Measurements from ENCODE around the gene OASL. TPM values are rescaled to one million over a fixed set of nuclear protein-coding genes. Genes with fewer than 3 reads are reported as not detected.

Gene OASL
- total RNA-seq, 1 experiment from 2014 or later = 30.3 TPM

DNA sequence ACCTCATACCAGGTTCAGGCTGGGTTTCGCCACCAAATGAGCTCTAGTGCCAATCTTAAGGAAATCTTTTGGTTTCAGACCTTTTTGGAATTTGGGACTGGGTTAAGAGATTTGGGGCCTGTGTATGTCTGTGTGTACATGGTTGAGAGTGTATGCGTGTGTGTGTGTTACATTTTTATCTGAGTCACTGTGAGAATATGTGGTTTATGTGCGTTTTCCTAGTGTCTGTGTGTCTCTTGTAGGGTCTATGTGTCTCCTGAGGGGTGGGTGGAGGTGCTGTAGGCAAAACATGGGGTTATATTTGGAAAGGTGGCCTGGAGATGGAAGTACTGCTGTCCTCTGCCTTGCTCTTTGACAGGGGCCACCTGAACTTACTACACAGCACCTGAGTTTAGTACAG is 40.6 kb downstream of the OASL start:
- DNase-seq (ENCODE audit: low read depth) = no peak
- in situ Hi-C loops (cut with HindIII; ENCODE audit: low pct_unique_long_range_greater_than_20kb, low sequenced_read_pairs) = no loop called here

DNA sequence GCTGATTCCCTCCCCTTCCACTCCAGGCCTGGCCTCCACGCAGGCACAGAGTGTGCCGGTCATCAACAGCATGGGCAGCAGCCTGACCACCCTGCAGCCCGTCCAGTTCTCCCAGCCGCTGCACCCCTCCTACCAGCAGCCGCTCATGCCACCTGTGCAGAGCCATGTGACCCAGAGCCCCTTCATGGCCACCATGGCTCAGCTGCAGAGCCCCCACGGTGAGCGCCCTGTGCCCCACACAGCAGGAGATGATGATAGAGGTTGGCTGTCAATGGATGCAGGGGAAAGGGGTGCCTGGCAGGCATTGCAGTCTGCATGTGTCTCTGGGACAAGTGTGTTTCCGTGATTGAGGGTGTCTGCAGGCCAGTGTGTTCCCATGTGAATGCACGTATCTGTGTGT is 41.6 kb downstream of the OASL start:
- in situ Hi-C loops (cut with HindIII; ENCODE audit: low pct_unique_long_range_greater_than_20kb, low sequenced_read_pairs) = no loop called here
- no peak for DNase-seq (ENCODE audit: low read depth)

DNA sequence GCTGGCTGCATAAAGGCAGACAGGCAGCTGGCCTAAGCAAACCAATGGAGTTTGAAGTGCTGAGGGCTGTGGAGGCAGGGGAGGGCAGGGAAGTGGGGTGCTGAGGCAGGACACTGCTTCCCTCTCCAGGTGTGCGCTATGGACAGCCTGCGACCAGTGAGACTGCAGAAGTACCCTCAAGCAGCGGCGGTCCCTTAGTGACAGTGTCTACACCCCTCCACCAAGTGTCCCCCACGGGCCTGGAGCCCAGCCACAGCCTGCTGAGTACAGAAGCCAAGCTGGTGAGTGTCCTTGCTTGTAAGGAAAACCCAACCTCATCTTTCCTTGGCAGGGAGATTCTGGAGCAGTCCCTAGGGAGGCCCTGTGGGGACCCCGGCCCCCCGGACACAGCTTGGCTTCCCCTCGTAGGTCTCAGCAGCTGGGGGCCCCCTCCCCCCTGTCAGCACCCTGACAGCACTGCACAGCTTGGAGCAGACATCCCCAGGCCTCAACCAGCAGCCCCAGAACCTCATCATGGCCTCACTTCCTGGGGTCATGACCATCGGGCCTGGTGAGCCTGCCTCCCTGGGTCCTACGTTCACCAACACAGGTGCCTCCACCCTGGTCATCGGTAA is 42.8 kb downstream of the OASL start:
- in situ Hi-C loops (cut with HindIII; ENCODE audit: low pct_unique_long_range_greater_than_20kb, low sequenced_read_pairs) = no loop called here
- no peak for DNase-seq (ENCODE audit: low read depth)

DNA sequence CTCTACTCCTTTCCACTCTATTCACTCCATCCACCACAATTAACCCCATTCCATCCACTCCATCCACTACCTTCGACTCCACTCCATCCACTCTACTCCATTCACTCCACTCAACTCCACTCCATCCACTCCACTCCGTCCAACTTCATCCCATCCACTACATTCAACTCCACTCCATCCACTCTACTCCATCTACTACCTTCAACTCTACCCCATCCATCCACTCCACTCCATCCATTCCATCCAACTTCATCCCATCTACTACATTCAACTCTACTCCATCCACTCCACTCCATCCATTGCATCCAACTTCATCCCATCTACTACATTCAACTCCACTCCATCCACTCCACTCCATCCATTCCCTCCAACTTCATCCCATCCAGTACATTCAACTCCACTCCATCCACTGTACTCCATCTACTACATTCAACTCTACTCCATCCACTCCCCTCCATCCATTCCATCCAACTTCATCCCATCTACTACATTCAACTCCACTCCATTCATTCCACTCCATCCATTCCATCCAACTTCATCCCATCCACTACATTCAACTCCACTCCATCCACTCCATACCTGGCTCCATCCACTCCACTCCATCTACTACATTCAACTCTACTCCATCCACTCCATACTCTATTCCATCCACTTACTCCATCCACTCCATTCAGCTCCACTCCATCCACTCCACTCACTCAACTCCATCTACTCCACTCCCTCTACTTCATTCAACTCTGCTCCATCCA is 44.3 kb downstream of the OASL start:
- DNase-seq (ENCODE audit: low read depth) = no peak
- in situ Hi-C loops (cut with HindIII; ENCODE audit: low pct_unique_long_range_greater_than_20kb, low sequenced_read_pairs) = no loop called here

DNA sequence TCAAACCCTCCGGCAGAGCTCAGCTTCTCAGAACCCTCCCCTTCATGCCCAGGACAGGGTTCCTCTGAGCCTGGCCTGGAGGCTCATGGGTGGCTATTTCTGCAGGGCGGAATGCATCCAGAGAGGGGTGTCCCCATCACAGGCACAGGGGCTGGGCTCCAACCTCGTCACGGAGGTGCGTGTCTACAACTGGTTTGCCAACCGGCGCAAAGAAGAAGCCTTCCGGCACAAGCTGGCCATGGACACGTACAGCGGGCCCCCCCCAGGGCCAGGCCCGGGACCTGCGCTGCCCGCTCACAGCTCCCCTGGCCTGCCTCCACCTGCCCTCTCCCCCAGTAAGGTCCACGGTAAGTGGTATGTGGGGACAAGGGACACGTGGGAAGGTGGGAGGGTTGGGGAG is 45.0 kb downstream of the OASL start:
- no peak for DNase-seq (ENCODE audit: low read depth)
- in situ Hi-C loops (cut with HindIII; ENCODE audit: low pct_unique_long_range_greater_than_20kb, low sequenced_read_pairs) = no loop called here

DNA sequence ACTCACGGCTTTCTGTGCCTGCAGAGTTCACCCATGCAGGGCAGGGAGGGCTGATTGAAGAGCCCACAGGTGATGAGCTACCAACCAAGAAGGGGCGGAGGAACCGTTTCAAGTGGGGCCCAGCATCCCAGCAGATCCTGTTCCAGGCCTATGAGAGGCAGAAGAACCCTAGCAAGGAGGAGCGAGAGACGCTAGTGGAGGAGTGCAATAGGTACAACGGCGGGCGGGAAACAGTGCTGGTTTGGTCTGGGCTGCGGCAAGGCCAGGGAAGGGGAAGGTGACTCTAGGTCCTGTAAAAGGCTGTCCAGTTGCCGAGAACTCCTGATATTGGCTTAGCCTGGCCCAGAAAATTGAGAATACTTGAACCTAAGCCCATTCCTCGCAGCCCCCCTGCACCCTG is 45.5 kb downstream of the OASL start:
- no peak for DNase-seq (ENCODE audit: low read depth)
- in situ Hi-C loops (cut with HindIII; ENCODE audit: low pct_unique_long_range_greater_than_20kb, low sequenced_read_pairs) = no loop called here

DNA sequence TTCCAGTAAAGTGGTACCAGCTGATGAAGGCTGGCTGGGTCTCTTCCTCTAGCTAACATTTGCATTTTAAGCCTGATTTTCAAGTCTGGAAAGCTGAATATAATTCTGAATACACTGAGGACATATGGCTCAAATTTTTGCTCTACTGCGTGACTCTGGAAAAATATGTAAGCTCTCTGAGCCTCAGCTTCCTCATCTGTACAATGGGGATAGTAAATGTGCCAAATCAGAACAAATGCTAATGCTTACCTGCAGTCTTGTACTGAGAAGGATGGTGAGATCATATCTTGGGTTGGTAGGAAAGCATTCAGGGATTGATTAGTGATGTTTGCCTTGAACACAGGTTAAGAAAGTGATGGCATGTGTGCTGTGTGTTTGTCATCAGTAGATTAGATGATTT is 46.1 kb downstream of the OASL start:
- in situ Hi-C loops (cut with HindIII; ENCODE audit: low pct_unique_long_range_greater_than_20kb, low sequenced_read_pairs) = no loop called here
- no peak for DNase-seq (ENCODE audit: low read depth)

DNA sequence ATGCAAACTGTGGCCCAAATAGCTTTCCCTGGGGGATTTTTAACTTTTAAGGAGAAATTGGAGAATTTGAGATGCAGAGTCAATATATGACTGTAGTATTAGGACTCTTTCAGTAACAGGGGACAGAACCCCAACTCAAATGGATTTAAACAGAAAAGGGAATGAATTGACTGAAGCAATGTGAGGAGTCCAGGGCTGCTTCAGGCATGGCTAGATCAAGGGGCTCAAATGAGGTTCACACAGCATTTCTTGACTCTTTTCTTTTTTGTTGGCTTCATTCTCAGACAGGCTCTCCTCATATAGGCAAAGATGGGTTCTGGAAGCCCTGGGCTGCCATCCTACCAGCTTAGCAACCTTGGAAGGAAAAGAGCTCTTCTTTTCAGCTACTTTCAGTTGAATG is 47.1 kb downstream of the OASL start:
- in situ Hi-C loops (cut with HindIII; ENCODE audit: low pct_unique_long_range_greater_than_20kb, low sequenced_read_pairs) = no loop called here
- no peak for DNase-seq (ENCODE audit: low read depth)

DNA sequence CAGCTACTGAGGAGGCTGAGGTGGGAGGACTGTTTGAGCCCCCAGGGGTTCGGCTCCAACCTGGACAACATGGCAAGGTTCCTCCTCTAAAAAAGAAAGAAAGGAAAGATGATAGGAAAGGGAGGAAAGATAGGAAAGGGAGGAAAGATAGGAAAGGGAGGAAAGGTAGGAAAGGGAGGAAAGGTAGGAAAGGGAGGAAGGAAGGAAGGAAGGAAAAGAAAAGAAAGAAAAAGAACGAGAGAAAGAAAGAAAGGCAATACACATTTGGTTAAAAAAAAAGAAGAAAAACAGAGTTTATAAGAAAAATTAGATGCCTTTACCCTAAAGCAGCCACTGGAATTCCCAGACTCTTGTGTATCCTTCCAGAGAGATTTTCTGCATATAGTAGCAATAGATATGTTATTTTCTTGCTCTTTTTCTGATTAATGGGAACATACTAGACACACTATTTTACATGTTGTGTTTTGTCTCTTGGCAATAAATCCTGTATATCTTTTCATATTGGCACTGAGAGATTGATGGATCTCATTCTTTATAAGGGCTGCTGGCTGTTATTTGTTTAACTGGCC is 48.5 kb downstream of the OASL start:
- in situ Hi-C loops (cut with HindIII; ENCODE audit: low pct_unique_long_range_greater_than_20kb, low sequenced_read_pairs) = no loop called here
- DNase-seq (ENCODE audit: low read depth) = no peak

DNA sequence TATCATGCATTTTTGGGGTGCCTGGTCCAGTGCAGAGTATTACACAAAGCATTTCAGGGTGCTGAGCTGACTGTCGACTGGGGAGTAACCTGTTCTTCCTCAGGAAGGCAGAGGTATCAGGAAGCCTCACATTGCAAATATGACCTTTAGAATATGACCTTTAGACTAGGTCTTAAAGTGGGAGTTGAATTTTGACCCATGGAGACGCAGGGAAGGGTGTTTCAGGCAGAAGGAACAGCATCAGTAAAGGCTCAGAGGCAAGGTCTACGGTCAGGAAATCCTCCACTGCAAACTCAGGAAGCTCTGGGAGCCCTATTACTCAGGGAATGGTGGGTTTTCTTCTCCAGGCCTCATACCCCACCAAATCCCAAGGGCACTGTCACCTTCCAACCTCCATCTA is 49.4 kb downstream of the OASL start:
- DNase-seq (ENCODE audit: low read depth) = no peak
- in situ Hi-C loops (cut with HindIII; ENCODE audit: low pct_unique_long_range_greater_than_20kb, low sequenced_read_pairs) = no loop called here

DNA sequence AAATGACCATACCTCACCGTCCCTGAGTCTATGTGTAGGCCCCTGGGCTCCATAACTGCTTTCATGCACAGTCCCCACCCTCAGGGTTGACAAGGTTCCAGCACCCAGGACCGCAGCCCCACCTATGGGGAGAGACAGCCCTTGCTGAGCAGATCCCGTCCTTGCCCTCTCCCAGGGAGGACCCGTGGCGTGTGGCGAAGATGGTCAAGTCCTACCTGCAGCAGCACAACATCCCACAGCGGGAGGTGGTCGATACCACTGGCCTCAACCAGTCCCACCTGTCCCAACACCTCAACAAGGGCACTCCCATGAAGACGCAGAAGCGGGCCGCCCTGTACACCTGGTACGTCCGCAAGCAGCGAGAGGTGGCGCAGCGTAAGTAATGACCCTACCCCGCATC is 50.4 kb downstream of the OASL start:
- no peak for DNase-seq (ENCODE audit: low read depth)
- in situ Hi-C loops (cut with HindIII; ENCODE audit: low pct_unique_long_range_greater_than_20kb, low sequenced_read_pairs) = no loop called here

DNA sequence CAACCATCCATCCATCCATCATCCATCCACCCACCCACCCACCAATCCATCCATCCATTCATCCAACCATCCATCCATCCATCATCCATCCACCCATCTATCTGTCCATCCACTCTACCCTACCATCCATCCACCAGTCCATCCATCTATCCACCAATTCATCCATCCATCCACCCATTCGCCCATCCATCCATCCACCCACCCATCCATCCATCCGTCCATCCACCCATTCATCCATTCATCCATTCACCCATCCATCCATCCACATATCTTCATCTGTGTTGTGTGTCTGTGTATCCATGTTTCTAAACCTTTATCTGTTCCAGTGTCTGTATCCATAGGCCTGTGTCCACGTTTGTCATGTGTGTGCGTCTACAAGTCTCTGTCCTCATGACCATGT is 50.8 kb downstream of the OASL start:
- in situ Hi-C loops (cut with HindIII; ENCODE audit: low pct_unique_long_range_greater_than_20kb, low sequenced_read_pairs) = no loop called here

DNA sequence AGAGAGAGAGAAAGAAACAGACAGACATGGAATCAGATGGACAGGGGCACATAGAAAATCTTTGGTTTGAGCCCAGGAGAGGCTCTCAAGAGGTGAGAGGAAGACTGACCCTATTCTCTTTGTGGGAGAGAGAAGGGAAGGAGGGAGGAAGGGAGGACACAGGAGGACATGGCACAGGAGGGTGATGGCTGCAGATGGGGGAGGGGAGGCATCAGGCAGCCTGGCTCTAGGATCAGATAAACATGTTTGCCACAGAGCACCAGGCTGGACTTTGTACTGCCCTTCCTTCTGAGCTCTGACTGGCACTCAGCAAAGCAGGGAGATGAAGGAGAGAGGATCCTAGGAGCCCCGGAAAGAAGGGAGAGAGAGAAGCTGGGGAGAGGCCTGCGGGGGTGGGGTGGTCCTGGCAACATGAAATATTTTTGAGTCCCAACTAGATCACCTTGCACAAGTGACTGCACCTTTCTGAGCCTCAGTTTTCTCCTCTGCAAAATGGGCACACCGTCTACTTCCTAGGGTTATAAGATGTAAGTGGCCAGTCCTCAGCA is 54.6 kb downstream of the OASL start:
- peak; percentile 67 for DNase-seq (ENCODE audit: low read depth)
- in situ Hi-C loops (cut with HindIII; ENCODE audit: low pct_unique_long_range_greater_than_20kb, low sequenced_read_pairs) = no loop called here

More for the DNA sequence above, 50.8 kb downstream of the OASL start:
- no peak for DNase-seq (ENCODE audit: low read depth)

DNA sequence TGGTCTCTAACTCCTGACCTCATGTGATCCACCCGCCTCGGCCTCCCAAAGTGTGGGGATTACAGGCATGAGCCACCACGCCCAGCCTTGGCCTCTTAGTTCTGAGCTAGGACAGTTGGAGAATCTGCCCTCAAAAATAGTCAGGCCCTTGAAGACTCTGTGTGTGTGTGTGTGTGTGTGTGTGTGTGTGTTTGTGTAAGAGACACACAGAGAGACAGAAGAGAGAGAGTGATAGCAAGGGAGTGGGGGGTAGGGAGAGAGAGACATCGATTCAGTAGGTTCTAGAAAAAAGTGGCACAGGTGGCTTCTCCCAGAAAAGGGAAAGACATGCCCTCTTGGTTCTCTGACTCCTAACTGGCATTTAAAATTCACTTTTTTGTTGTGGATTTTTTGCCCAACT is 55.3 kb downstream of the OASL start:
- peak; percentile 57 for DNase-seq (ENCODE audit: low read depth)
- in situ Hi-C loops (cut with HindIII; ENCODE audit: low pct_unique_long_range_greater_than_20kb, low sequenced_read_pairs) = no loop called here

DNA sequence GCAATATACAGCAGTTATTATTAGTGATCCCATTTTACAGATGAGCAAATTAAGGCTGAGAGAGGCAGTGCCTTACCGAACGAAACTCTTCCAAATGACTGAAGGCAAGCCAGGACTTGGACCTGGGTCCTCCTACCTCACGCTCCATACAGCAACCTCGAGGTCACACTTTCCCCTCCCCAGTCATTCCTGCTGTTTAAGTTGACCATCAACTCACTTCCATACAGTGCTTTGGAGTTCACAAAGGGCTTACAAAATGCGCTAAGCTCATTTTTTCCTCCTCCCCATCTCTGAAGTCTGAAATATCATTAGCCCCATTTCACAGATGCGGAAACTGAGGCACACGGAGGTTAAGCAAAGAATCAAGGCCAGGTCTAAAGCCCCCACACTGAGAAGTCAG is 56.4 kb downstream of the OASL start:
- in situ Hi-C loops (cut with HindIII; ENCODE audit: low pct_unique_long_range_greater_than_20kb, low sequenced_read_pairs) = no loop called here
- no peak for DNase-seq (ENCODE audit: low read depth)

DNA sequence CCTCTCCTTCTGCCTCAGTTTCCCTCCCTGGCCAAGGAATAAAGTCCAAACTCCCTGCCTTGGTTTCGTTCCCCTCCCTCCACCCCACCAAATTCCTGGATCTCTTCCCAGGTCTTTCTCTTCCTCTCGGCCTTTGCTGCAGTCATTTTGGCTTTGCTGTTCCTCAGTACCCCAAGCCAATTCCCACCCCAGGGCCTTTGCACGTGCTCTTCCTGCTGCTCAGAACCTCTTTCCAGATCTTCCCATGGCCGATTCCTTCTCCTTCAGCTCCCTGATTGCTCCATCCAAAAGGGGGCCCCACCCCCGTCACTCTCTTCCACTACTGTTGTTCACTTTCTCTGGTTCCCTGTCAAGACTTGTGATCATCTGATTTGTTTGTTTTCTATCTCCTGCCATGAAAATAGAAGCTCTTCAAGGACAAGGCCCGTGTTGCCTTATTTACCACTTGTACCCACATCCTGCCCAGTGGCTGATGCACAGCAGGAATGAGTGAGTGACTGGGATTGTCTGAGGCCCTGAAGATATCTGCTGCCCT is 57.6 kb downstream of the OASL start:
- DNase-seq (ENCODE audit: low read depth) = peak; percentile 58
- in situ Hi-C loops (cut with HindIII; ENCODE audit: low pct_unique_long_range_greater_than_20kb, low sequenced_read_pairs) = no loop called here

DNA sequence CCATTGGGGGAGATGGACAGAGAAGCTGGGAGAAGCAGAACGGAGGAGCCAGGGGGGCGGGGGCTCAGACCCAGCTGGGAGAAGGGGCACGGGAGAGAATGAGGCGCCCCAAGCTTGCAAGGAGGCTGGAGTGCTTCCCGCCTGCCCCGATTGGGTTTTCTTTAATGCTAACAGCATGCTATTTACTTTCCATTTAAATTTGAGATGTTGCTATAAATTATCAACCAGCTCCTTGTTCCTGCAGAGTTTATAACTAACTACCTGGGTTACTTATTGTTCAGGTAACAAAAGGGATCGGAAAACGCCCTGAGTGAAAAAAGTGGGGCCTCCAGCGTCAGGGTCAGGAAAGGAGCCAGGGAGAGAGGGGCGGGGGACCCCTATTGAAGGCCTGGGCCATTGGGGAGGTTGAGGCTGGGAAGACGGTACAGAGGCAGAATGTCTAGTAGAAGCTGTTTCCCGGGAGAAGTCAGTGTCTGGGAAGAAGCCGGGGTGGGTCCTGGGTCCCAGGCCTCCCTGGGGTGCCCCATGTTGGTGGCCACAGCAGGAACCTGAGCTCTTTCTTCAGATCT is 58.2 kb downstream of the OASL start:
- peak; percentile 85 for DNase-seq (ENCODE audit: low read depth)
- in situ Hi-C loops (cut with HindIII; ENCODE audit: low pct_unique_long_range_greater_than_20kb, low sequenced_read_pairs) = no loop called here

DNA sequence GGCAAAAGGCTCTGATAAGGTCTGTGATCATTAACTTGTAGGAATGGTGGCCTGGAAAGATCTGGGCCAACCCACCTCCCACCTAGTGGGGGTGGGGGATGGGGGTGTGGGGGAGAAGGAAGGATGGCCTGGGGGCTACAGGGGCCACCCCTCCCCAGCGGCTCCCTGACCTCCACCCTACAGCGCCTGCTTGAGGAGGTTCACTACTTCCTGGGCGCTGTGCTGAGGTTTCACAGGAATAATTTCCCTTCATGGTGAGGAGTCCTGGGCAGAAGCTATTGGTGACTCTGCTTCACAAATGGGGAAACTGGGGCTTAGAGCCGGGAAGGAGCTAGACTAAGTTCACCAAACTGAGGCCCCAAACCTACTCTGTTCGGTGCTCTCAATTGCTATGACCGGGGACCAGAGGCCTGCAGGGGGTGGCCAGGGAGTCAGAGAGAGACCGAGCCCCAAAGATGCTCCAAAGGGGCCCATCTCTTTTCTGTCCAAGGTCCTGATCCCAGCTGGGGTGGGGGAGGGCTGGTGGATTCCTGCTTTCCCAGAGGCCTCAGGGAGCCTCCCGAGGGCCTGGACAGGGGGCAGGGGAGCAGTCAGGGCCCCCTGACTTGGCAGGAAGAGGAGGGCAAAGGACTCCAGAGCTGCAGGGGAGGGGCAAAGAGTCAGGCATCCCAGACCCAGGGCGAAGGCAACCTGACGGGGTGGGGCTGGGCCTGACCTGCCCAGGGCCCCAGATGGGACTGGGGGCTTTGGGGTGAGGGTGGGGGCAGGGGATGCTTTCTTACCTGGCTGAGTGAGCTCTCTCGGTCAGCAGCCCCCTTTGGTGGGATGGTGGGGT is 59.0 kb downstream of the OASL start:
- in situ Hi-C loops (cut with HindIII; ENCODE audit: low pct_unique_long_range_greater_than_20kb, low sequenced_read_pairs) = no loop called here
- DNase-seq (ENCODE audit: low read depth) = peak; percentile 87
